Glomerular visceral epithelial cell (primary cell): Measurements from ENCODE around the gene MAGEA4.
"Not testable (repeated sequence)": the region's sequence is repeated elsewhere in the genome, so short reads cannot be mapped to it uniquely, and the experiment has no call there.

Source experiments
- DNase-seq: peaks from one replicate; pipeline ENCODE4 v3.0.0-alpha.2; 2016; ENCODE audit errors: extremely low spot score

The MAGEA4 gene, protein sequence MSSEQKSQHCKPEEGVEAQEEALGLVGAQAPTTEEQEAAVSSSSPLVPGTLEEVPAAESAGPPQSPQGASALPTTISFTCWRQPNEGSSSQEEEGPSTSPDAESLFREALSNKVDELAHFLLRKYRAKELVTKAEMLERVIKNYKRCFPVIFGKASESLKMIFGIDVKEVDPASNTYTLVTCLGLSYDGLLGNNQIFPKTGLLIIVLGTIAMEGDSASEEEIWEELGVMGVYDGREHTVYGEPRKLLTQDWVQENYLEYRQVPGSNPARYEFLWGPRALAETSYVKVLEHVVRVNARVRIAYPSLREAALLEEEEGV

DNA sequence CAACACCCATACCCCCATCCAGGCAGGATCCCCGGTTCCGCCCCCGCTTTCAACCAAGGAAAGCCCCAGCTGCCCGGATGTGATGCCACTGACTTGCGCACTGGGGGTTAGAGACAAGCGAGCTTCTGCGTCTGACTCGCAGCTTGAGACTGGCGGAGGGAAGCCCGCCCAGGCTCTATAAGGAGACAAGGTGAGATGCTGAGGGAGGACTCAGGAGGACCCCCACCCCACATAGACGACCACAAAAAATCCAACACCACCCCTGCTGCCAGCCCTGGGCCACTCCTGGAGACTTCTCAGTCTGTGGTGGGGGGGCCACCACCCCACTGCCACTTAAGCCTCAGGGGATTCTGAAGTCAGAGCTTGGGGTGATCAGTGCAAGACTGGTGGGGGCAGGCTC lies at the start of gene MAGEA4:
Gene MAGEA4, plus strand, starts transcription at position 110 of the 400 bp plus-strand sequence. CDS start 10,776 bp downstream, outside the sequence.
- no peak for DNase-seq

DNA sequence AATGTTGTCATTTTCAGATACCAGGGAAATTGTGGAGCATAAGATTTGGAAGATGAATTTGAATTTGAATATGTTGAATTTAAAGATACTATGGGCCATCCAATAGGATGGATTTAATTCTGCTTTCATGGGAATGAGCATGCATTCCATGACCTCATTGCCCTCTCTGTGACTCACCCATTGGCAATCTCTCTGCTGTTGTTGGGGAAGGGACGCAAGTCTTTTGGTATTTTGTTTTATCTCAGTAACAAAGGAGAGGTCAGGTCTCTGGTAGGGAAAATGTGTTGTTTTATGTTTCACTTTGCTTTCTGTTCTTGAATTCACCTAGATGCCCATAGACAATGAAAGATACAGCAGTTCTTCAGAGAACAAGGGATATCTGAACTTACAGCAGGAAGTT lies 42.1 kb upstream of the MAGEA4 start:
- DNase-seq = no peak

DNA sequence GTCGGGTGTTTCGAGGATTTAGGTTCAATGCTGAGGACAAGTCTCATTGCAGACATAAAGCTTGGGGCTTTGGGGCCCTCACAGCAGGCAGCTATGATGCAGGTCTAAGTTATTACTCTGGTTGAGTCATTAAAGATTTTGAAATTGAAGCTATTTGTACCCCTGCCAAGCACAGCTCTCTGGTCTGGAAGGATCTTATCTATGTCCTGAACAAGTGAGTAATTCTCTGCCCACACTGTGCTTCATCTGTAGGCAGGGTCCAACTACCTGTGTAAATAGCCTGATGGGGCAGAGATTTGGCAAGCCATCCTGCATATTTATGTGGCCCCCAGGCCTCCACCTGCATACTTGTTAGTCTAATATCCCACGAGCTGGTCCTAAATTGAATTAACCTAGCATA lies 41.4 kb upstream of the MAGEA4 start:
- no peak for DNase-seq

DNA sequence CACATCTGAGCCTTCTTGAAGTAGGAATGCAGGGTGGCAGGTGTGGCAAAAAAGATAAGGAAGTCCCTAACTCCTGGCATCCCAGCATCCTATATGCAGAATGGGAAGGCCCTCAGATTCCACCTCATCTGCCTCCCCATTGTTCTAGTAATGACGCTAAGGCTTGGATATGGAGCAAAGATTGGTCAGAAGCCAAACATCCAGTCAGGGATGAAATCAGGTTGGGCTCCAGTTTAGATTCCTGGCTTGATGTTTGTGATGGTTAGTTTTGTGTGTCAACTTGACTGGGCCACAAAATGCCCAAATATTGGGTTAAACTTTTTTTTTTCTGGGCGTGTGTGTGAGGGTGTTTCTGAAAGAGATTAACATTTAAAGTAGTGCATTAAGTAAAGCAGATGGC lies 39.6 kb upstream of the MAGEA4 start:
- DNase-seq = no peak

DNA sequence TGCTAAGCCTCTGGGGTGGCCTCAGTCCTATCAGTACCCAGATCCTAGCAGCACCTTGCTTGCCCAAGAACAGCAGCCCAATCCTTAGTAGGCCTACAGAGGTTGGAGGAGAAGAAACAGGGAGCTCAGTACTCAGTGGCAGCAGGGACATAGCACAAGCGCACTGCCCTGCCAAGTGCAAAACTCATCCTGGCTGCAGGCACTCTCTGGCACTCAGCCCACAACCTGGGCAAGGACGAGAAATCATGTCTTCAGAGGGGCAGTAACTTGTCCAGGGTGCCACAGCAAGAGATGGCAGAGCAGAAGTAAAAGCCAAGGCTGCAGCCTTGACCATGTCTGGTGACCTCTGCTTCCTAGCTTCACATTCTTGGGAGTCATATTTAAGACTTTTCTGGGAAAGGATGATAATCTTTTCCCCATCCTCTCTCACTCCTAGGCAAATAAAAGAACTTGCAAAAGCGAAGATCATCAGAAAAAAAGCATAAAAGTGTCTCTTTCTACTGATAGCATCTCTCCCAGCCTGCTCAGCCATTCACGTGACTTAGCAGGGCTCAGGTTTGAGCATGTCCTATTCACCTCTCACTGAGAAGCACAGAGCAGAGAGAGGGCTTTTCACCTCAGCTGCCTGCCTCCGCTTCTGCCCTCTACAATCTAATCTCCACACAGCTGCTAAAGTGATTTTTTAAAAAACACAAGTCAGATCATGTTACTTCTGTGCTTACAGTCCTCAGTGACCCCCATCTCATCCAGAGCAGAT lies 37.2 kb upstream of the MAGEA4 start:
- no peak for DNase-seq

DNA sequence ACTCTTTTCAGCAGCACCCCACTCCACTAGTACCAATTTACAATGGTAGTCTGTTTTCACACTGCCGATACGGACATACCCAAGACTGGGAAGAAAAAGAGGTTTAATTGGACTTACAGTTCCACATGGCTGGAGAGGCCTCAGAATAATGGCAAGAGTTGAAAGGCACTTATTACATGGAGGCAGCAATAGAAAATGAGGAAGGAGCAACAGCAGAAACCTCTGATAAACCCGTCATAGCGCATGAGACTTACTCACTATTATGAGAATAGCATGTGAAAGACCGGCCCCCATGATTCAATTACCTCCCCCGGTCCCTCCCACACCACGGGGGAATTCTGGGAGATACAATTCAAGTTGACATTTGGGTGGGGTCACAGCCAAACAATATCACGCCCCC lies 34.1 kb upstream of the MAGEA4 start:
- no peak for DNase-seq

DNA sequence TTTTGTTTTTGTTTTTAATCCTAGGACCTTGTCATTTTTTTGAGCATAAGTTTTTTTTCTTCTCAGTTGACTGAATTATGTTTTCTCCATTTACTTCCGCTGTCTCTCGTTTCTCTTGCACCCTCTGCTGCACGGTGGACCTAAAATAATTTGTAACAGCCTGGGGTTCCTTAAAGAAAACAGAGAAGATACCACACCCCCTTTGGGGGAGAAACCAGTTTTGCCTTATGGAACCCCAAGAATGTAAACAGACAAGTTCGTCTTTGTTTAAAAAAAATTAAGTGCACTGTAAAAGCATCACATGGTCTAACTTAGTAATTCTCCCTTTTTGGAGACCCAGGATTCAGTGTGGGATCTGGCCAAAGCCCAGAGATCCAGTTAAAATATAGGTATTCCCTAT lies 32.8 kb upstream of the MAGEA4 start:
- no peak for DNase-seq

DNA sequence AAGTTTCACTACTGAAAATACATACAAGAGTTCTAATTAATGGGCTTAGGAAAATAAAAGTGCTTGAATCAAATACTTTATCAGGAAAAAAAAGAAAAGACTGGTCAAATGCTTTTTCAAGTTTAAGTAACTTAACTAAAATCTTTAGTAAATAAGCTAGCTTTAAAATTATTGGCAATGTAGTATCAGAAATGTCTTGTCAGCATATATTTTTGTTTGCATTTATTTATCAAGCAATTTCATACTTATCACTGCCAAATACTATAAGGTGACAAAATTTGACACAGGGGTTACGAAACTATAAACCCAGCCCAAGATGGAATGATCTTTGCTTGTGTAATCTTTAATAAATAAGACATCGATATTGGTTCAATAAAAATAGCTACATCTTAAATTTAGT lies 31.8 kb upstream of the MAGEA4 start:
- no peak for DNase-seq

DNA sequence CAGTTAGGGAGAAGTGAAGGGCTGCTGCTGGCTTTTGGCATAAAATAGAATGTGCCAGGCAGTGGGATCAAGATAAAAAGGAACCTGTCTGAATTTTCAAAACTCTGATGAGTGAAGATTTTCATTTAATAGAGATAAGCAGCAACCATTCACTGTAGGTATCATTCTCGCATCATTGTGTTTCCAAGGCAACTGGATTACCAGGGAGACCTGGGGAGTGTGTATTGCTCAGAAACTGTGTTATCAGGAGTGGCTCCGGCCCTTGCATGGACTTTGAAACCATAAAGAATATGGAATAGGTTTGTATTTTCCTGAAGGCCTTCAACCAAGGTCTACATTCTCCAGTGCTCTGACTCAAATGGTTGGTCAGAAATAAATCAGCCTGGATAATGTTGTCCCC lies 23.3 kb upstream of the MAGEA4 start:
- no peak for DNase-seq

DNA sequence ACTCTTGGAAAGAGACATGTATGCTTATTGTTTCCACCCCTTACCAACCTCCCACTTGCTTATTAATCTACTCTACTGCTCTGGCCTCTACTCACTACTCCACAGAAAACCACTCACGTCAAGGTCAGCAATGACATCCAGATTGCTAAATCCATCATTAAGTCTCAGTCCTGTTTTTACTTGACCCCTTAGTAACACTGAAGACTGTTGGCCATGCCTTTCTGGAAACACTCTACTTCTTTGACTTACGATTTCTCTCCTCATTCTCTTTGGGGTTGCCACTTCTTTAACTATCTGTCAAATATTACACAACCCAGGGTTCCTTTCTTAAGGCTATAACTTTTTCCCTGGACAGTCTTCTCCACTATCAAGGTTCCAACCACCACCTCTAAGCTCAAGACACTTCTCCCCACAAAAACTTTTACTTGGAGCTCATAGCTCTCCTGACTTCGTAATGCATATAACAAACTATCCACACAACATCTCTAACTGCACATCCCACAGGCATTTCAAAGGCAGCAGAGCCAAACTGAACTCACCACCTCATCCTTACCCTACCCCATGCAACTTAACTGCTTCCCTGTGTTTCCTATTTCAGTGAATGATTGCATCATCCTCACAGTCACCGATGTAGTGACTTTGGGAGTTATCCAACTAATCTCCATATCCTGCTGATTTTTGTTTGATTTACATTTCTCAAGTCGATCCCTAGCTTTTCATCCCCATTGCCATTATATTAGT lies 15.8 kb upstream of the MAGEA4 start:
- no peak for DNase-seq

DNA sequence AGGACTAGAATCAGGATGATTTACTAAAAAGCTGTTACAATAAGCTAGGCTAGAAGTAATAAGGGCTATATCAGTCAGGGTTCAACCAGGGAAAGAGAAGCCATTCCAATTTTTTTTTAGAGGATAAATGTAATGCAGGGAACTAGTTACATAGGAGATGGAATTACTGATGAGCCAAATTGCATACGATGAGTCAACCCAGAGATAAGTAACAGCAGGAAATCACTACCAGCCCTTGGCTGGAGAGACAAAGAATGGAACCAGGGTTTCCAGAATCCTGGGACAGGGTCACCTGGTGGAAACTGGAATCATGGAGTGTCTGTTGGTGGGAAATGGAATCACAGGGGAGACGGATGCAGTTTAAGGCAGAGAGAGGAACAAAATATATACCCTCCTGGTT lies 13.1 kb upstream of the MAGEA4 start:
- no peak for DNase-seq

DNA sequence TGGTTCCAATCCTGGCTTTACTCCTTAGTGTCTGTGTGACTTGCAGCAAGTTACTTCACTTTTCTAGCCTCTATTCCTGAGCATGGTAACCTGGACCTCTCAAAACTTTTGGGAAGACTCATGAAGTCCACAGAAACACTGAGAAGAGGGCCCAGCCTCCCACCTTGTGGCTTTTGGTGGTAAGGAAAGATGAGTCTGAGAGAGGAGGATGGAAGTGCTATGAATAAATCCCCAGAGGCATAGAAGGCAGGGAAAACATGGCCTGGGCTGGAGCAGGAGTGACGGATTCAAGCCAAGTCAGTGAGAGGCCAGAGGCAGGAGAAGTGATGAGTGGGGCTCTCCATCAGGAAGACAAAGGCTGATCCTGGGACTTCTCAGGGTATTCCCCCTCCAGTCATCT lies 10.9 kb upstream of the MAGEA4 start:
- no peak for DNase-seq

DNA sequence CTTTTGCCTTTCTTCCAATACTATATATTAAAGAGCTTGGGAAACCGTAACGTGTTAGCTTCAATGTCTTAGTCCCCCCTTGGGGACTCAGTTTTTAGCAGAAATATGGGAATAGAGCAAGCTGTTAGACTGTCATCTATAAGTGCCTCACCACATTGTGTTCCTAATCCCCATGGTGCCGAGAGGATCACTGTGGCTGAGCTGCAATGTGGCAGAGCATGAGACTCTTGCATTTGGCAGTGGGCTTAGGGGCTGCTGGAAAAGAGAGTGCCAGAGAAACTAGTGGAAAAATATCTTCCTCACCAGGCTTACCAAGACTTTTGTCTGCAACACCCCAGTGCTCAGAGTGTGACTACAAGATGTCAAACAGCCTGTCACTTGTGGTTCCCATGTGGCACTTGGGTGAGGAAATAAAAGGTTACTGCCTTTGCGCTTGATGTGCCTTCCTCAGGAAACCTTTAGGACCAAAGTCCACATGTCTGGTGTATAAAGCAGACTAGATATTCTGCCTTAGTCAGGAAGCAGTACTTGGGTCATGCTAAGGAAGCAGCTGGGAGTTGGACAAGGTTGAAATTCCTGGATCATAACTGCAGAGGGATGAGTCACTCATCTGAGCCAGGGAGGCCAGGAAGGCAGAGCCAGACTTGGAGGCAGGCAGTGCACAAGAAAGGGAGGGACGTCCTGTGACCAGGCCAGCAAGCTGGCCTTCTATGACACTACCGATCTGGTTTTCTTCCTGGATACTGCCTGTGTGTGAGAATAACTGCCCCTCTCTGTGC lies 9.7 kb upstream of the MAGEA4 start:
- DNase-seq = no peak

DNA sequence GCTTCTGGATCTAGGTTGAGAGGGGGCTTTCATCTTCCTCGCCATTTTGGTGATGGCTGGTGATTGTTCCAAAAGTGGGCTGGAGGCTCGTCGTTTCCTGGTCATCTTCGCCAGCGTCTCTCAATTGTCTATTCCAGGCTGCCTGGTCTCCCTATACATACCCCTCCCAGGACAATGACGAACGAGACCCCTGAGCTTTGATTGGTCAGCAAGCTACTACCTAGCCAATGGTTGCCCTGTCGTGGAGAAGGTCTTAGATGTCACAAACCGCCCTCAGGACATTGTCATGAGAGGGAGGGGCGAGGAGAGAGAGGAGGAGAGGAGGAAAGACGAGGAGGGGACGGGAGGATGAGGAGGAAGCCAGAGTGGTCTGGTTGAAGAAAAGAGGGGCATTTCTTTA lies 7.7 kb upstream of the MAGEA4 start:
- no peak for DNase-seq

DNA sequence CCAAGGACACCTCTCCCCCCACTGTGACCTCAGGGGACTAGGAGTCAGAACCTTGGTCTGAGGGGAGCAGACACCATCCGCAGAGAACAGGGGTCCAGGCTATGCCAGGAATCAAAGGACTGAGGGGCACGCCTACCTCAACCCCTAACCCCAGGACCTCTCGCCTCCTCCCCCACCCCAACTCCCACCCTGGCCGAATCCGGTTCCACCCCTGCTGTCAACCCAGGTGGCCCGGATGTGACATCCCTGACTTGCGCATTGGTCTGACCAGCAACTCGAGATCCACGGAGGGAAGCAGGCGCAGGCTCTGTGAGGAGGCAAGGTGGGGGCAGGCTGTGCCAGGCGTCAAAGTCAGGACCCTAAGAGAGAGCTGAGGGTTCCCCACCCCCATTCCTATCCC lies 468 bp upstream of the MAGEA4 start:
- no peak for DNase-seq

DNA sequence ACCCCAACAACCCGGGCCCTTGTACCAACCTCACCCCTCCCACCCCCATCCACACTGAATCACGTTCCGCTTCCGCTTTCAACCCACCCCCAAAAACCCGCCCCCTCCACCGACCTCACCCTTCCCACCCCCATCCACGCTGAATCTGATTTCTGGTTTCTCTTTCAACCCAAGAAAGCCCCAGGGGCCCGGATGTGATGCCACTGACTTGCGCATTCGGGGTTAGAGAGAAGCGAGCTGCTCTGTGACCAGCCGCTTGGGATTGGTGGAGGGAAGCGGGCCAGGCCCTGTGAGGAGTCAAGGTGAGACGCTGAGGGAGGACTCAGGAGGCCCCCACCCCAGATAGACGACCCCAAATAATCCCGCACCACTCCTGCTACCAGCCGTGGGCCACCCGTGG lies 6.0 kb downstream of the MAGEA4 start:
- DNase-seq = not testable (repeated sequence)

DNA sequence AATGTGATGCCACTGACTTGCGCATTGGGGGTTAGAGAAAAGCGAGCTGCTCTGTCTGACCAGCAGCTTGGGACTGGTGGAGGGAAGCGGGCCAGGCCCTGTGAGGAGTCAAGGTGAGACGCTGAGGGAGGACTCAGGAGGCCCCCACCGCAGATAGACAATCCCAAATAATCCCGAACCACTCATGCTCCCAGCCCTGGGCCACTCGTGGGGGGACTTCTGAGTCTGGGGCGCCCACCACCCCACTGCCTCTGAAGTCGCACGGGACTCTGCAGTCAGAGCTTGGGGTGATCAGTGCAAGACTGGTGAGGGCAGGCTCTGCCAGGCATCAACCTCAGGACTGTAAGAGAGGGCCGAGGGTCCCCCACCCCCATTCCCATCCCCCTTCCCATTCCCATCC lies 6.9 kb downstream of the MAGEA4 start:
- no peak for DNase-seq

DNA sequence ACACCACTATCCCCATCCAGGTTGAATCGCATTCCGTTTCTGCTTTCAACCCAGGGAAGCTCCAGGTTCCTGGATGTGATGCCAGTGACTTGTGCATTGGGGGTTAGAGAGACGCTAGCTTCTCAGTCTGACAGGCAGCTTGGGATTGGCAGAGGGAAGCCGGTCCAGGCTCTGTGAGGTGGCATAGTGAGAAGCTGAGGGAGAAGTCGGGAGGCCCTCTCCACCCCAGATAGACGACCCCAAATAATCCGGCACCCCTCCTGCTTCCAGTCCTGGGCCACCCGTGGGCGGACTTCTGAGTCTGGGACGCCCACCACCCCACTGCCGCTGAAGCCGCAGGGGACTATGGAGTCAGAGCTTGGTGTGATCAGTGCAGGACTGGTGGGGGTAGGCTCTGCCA lies 7.4 kb downstream of the MAGEA4 start:
- no peak for DNase-seq

DNA sequence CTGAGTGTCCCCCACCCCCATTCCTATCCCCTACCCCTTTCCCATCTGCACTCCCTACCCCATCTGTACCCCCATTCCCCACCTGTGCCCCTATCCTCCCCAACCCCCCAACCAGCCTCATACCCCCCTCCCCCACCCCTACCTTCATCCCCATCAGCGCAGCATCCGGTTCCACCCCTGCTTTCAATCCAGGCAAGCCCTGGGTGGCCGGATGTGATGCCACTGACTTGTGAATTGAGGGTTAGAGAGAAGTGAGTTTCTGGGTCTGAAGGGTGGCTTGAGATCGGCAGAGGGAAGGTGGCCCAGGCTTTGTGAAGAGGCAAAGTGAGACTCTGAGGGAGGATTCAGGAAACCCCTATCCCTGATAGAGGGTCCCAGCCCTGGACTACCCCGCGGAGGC lies 7.8 kb downstream of the MAGEA4 start:
- no peak for DNase-seq

DNA sequence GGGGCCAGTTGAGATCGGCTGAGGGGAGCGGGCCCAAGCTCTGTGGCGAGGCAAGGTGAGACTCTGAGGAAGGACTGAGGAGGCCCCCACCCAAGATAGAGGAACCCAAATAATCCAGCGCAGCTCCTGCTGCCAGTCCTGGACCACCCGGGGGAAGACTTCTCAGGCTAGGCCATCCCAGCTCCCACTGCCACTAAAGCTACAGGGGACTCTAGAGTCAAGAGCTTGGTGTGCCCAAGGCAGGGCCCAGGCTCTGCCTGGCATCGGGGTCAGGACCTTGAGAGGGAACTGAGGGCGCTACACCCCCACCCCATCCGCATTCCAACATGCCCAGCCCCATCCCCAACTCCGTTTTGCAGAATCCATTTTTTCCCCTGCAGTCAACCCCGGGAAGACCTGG lies 8.6 kb downstream of the MAGEA4 start:
- DNase-seq = no peak

DNA sequence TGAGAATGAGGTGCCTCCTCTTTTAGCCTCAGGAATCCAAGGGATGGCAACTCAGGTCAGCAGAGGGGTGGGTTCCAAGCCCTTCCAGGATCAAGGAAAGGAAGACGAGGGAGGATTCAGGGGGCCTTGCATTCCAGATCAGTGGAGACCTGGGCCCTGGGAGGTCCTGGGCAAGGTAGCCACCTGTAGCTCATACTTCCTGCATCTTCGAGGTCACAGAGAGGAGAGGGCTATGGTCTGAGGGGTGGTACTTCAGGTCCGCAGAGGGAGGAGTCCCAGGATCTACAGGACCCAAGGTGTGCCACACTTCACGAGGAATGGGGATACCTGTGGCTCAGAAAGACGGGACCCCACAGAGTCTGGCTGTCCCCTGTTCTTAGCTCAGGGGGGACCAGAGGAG lies 9.2 kb downstream of the MAGEA4 start:
- no peak for DNase-seq

DNA sequence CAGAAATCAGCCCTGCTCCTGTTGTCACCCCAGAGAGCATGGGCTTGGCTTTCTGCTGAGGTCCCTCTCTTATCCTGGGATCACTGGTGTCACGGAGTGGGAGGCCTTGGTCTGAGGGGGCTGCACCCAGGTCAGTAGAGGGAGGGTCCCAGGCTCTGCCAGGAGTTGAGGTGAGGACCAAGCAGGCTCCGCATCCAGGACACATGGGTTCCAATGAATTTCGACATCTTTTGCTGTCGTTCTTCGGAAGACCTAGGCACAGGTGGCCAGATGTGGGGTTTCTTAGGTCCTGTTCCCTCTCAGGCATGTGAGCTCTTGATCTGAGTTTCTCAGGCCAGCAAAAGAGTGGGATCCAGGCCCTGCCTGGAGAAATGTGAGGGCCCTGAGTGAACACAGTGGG lies 10.0 kb downstream of the MAGEA4 start:
- DNase-seq = no peak
